CD4-positive, alpha-beta T cell treated with Interleukin-17A for 1 hour (primary cell): Measurements from ENCODE around the gene ZAP70.

Experiments used
- DNase-seq: peaks from one replicate; pipeline ENCODE4 v3.0.0-alpha.2; 2020

Gene ZAP70

DNA sequence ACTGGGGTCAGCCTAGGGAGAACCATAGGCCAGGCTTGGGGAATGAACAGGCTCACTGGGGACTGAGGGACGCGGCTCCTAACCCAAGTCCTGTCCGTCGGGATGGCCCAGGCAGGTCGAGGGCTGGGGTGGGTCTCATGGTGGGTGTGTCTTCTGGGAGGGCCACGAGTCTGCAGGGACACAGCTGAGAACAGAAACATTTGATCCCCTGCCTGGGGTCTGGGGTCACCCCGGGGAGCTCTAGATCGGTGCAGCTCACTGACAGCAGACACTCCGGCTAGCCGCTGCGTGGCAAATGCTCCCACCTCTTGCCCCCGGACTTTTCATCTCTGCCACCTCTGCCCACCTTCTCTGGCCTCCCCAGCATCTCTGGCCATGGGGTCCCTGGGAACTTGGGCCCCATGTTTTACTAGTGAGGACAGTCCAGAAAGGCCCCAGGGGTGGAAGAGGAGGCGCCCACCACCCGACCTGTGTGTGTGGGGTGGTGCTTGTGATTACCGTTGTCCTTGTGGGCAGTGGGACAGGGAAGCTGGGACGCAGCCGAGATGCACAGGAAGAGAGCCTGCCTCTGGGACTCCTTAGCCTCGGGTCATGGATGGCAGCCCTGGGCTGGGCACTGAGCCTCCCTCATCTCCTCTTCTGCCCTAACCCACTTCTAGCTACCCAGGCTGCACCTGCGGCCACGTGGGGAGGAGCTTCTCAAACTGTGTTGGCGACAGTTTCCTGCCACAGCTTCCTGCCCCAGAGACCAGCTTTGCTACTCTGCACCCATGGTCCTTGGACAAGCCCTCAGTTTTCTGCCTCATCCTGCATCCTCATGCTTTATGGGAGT is 4.9 kb downstream of the ZAP70 start:
- peak; percentile 80 for DNase-seq

GRCh38 chr2:97718942-97719341 is 5.6 kb downstream of the ZAP70 start:
- no peak for DNase-seq

DNA sequence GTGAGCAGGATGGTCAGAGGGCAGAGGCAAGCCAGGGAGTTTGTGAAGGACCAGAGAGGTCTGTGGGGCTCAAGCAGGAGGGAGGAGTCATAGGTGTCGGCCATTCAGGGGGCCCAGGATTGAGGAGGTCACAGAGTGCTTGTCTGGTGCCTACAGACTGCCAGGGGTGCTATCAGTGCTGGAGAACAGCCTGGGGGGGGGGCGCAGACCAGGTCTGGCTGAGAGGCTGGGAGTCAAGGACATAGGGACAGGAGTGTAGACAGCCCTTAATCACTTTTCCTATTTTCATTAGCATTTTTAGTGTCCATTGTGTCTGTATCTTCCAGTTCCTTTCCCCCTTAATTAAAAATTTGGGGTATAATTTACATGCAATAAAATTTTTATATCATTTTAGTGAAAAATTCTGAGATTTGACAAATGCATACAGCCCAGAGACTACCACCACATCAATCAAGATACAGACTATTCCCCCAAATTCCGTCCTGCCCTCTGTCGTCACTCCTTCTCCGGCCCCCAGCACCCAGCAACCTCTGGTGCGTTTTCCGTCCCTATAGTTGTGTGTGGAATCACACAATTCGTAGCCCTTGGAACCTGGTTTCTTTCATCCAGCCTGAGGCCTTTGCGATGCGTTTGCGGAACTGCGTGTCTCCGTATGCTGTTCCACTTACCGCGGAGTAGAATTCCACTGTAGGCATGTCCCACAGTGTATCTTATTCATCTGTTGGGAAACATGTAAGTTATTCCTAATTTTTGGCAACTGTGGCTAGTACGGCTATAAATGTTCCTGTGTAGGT is 6.2 kb downstream of the ZAP70 start:
- no peak for DNase-seq

- DNase-seq: no peak
Measured at GRCh38 chr2:97720746-97721145, 7.4 kb downstream of the ZAP70 start.

DNA sequence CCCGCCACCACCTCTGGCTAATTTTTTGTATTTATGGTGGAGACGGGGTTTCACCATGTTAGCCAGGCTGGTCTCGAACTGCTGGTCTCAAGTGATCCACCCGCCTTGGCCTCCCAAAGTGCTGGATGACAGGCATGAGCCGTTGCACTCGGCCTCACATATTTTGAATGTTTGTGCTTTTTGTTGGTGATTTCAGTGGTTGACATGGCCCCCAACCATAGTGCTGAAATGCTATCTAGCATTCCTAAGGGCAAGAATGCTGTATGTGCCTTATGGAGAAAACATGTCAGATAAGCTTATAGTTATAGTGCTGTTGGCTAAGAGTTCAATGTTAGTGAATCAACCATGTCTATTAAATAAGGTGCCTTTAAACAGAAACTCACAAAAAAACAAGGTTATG is 8.9 kb downstream of the ZAP70 start:
- DNase-seq: no peak

- no peak for DNase-seq
Measured at GRCh38 chr2:97723156-97724072, 10.0 kb downstream of the ZAP70 start.

GRCh38 chr2:97724073-97724410 is 10.7 kb downstream of the ZAP70 start:
- no peak for DNase-seq

- no peak for DNase-seq
Measured at GRCh38 chr2:97724501-97724900, 11.1 kb downstream of the ZAP70 start.

DNA sequence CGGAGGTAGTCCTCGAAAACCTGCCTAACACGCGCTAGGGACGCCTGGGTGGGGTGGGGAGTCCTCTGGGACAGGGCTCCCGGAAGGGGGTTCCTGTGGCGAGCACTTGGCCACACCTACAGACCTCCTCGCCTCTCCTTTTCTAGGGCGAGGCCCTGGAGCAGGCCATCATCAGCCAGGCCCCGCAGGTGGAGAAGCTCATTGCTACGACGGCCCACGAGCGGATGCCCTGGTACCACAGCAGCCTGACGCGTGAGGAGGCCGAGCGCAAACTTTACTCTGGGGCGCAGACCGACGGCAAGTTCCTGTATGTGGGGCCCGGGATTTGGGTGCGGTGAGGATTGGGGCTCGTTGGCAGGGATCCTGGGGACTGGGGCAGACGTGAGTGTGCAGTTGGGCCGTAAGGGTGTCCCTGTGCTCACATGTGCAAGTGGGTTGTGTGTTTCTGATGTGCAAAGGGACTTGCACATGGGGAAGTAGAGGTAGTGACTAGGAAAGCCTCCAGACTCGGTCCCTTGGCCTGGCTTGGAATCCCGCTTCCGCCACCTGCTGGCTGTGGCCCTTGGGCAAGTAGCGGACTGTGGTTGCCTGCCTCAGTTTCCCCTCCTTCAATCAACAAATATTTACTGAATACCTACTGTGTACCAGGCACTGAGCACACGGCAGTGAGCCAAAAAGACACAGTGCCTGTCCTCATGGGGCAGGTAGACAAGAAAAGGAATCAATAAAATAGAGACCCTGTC is 11.7 kb downstream of the ZAP70 start:
- DNase-seq: no peak

DNA sequence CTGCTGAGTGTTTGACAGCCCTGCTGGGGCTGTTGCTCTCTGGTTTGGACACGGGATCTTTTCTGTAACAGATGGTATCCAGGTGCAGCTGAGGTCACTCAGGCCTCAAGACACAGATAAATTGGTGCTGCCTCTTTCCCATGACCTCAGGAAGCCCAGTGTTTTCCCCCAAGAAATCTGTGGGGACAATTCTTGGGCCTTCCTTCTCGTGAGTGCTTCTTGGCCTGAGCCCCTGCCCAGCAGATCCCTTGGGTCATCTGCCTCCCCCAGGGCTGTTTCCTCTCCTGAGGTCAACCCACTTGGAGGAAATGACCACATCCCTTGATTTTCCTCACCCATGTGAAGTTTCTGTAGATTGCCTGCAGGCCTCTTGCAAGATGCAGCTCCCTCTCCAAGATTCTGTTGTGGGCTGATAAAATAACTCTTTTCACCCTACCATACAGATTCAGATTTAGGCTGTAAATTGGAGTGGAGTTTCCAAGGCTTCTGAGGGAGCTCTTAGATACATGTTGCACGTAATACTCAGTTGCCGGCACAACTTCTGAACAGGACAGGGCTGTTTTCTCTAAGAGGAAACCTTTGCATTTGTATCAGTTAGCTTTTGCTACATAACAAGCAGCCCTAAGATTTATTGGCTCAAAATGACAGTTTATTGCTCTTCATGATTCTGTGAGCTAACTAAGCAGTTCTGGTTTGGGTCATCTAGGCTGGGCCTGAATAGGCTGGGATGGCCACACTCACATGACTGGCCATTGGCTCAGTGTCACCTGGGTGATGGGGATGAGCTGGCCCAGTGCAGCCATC is 13.1 kb downstream of the ZAP70 start:
- no peak for DNase-seq

- no peak for DNase-seq
Measured at GRCh38 chr2:97727296-97727695, 13.9 kb downstream of the ZAP70 start.

- DNase-seq: no peak
Measured at GRCh38 chr2:97728091-97728731, 14.8 kb downstream of the ZAP70 start.

DNA sequence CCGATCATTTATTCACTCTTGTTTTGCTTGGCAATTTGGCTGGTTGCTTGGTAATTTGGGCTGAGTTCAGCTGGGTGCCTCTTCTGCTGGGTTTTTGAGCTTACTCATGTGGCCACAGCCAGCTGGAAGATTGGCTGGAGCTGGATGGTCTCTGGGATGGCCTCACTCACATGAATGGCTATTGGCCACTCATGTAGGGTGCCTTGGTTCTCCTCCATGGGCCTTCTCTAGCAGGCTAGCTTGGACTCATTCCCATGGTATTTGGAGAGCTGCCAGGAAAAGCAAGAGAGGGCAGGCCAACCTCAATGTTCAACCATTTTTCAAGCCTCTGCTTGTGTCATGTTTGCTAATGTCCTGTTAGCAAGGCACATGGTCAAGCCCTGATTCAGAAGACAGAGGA is 16.9 kb downstream of the ZAP70 start:
- no peak for DNase-seq

DNA sequence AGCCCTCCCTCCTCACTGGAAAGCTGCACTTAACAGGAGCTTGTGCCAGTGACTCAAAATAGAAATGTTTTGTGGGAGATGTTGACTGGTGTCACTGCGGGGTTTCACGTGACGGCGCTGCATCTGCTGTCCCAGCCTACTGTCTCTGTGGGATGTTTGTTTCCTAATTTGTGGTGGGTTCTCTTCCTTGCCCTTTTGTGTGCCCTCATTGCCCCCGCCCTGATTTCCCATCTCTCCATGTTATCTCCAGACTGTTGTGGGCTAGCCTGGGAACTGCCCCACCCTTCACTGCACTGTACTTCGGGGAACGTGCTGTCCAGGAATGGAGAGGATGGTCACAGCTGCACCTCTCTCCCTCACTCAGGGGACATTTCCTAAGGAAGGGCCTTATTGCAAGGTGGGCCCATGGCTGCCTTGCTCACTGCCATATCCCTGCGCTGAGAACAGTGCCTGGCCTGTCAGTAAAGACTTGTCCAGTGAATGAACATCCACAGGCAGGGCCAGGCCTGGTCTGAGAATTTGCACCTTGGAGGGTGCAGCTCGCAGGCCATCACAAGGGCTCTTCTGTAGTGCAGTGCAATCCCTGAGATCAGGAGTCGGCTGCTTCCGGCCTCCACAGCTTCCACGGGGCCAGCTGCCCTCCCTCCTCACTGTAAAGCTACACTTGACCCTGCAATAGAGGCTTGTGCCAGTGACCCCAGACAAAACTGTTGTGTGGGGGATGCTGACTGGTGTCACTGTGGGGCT is 18.1 kb downstream of the ZAP70 start:
- no peak for DNase-seq

GRCh38 chr2:97732436-97733340 is 19.3 kb downstream of the ZAP70 start:
- DNase-seq: no peak

DNA sequence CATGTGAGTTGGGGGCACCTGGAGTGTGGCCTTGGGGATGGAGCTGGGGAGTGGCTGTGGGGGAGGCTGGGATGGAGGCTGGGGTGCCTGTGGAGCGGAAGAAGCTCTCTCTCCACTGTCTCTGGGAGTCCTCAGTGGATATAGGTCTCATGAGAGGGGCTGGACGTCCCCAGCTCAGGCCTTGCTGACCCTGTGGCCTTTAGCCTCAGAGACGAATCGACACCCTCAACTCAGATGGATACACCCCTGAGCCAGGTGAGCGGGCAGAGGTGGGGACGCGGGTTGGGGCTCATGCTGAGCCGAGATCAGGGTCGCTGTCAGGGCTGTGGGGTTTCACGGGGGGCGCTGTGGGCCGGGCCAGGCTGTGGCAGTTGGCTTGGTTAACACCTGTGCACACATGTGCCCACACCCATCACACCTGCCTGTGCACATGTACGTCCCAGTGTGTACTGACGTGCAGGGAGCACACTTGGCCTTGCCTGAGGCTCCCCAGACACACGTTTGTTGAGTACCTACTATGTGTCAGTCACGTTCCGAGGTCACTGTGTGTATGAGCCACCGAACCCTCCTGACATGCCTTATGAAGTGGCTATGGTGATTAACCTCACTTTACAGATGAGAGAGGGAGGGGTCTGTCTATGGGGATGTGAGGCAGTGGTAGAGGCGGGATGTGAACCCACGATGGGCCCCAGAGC is 20.1 kb downstream of the ZAP70 start:
- DNase-seq: no peak

DNA sequence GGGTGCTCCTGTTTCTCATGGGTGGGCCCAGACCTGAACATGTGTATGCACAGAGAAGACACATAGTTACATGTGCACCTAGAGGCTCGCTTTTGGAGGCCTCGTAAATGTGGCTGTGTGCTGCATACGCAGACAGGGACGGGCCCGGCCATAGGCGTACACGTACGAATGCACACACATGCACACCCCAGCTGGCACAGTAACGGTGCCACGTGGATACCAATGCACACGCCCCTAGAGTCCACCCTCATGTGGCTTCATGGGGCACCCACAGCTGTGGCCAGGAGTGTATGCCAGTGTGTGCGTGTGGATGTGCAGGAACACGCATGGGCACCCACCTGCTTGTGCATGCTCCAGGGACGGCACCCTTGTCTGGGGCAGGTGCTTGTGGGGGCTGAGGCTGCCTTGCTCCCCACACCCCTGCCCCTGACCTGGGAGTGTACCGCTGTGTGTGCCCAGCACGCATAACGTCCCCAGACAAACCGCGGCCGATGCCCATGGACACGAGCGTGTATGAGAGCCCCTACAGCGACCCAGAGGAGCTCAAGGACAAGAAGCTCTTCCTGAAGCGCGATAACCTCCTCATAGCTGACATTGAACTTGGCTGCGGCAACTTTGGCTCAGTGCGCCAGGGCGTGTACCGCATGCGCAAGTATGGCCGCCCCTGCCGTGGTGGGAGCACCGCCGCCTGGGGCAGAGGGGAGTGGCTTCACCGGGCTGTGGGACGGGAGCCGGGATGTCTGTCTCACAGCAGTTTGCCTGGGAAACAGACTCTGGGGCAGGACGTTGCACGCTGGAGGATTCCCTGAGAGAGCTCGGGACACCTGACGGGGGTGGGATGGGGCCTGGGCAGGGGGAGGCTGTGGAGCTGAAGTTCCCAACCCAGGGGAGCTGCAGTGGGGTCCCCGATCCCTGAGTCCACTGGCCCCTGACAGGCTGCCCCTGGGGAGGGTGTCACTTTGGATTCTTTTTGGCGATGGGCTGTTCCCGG is 21.0 kb downstream of the ZAP70 start:
- no peak for DNase-seq
